HEK293 (cell line): Measurements from ENCODE around the gene IGF1R.

Experiments used
- CTCF ChIA-PET: fragments of 350-600 bp; formaldehyde crosslinking; extraction: SDS; loops from one replicate; lab custom pipeline; 2021; ENCODE audit warnings: antibody characterized with exemption; lab: Yijun Ruan, JAX
- POLR2A ChIA-PET: fragments of 300-600 bp; formaldehyde crosslinking; extraction: SDS; loops from one replicate; lab custom pipeline; 2020; ENCODE audit warnings: antibody characterized with exemption, inconsistent platforms; lab: Yijun Ruan, JAX
- H3K27ac ChIP-seq: fragments of 200-500 bp; sonication (Bioruptor generic); 2 replicates; pipeline ENCODE4 v1.5.1; 2014; ENCODE audit warnings: low read depth, low read length, control low read depth, inconsistent platforms; ENCODE audit errors: extremely low read depth
- H3K36me3 ChIP-seq, 2 experiments: fragments of 200-500 bp in 1 of 2; sonication (Bioruptor generic) in 1 of 2; 1 replicate in 1 of 2; 2 replicates in 1 of 2; pipeline ENCODE4 v1.5.1; 2014 to 2017; ENCODE audit warnings: inconsistent platforms in 2 of 2, low read length in 2 of 2; ENCODE audit not compliant: control insufficient read depth in 2 of 2, insufficient read depth in 1 of 2
- H3K4me1 ChIP-seq: fragments of 200-500 bp; sonication (Bioruptor generic); 2 replicates; pipeline ENCODE4 v1.5.1; 2014; ENCODE audit warnings: mild to moderate bottlenecking, low read length, inconsistent platforms; ENCODE audit not compliant: control insufficient read depth, insufficient read depth
- H3K4me3 ChIP-seq: 2 replicates; pipeline ENCODE4 v1.5.1; 2011; ENCODE audit warnings: low read depth, mild to moderate bottlenecking, control low read depth, low read length, moderate library complexity
- H3K9me3 ChIP-seq: fragments of 200-500 bp; sonication (Bioruptor generic); 2 replicates; pipeline ENCODE4 v1.5.1; 2014; ENCODE audit warnings: low read depth, low read length, inconsistent platforms; ENCODE audit not compliant: control insufficient read depth, insufficient read depth
- HOXA7 ChIP-seq: sonication (generic); formaldehyde crosslinking; IDR thresholded peaks from 2 replicates; pipeline ENCODE4 v1.8.1; 2022; ENCODE audit warnings: missing genetic modification reagents, borderline replicate concordance
- HOXD13 ChIP-seq: sonication (generic); formaldehyde crosslinking; IDR thresholded peaks from 2 replicates; pipeline ENCODE4 v1.8.0; 2022; ENCODE audit warnings: missing genetic modification reagents, borderline replicate concordance
- OVOL3 ChIP-seq: fragments of 450-650 bp; formaldehyde crosslinking; IDR thresholded peaks from 2 replicates; pipeline ENCODE4 v1.5.1; 2016; ENCODE audit warnings: missing biosample characterization, missing genetic modification characterization
- SCRT2 ChIP-seq: fragments of 450-650 bp; formaldehyde crosslinking; IDR thresholded peaks from 2 replicates; pipeline ENCODE4 v1.5.1; 2016; ENCODE audit warnings: missing biosample characterization, missing genetic modification characterization
- TRIM28 ChIP-seq: IDR thresholded peaks from 2 replicates; pipeline ENCODE4 v1.6.1; 2011; ENCODE audit warnings: low read length, control low read depth, borderline replicate concordance
- TSHZ1 ChIP-seq: fragments of 450-650 bp; formaldehyde crosslinking; IDR thresholded peaks from 2 replicates; pipeline ENCODE4 v1.5.1; 2016; ENCODE audit warnings: missing biosample characterization, missing genetic modification characterization, borderline replicate concordance
- ZBTB17 ChIP-seq: fragments of 450-650 bp; formaldehyde crosslinking; IDR thresholded peaks from 2 replicates; pipeline ENCODE4 v1.5.1; 2016; ENCODE audit warnings: missing biosample characterization, missing genetic modification characterization
- ZBTB48 ChIP-seq: fragments of 450-650 bp; formaldehyde crosslinking; IDR thresholded peaks from 2 replicates; pipeline ENCODE4 v1.5.1; 2016; ENCODE audit warnings: missing biosample characterization, missing genetic modification characterization
- ZBTB6 ChIP-seq: fragments of 450-650 bp; formaldehyde crosslinking; IDR thresholded peaks from 2 replicates; pipeline ENCODE4 v1.5.1; 2017; ENCODE audit warnings: missing biosample characterization, missing genetic modification characterization
- ZBTB7A ChIP-seq: fragments of 450-650 bp; formaldehyde crosslinking; IDR thresholded peaks from 2 replicates; pipeline ENCODE4 v1.5.1; 2016; ENCODE audit warnings: low read depth, missing biosample characterization, missing genetic modification characterization
- ZNF121 ChIP-seq: fragments of 450-650 bp; formaldehyde crosslinking; IDR thresholded peaks from 2 replicates; pipeline ENCODE4 v1.5.1; 2016; ENCODE audit warnings: missing biosample characterization, missing genetic modification characterization
- ZNF155 ChIP-seq: fragments of 450-650 bp; formaldehyde crosslinking; IDR thresholded peaks from 2 replicates; pipeline ENCODE4 v1.5.1; 2016; ENCODE audit warnings: missing biosample characterization, missing genetic modification characterization
- ZNF23 ChIP-seq: fragments of 450-650 bp; formaldehyde crosslinking; IDR thresholded peaks from 2 replicates; pipeline ENCODE4 v1.5.1; 2016; ENCODE audit warnings: missing biosample characterization, missing genetic modification characterization, borderline replicate concordance
- ZNF248 ChIP-seq: fragments of 450-650 bp; formaldehyde crosslinking; IDR thresholded peaks from 2 replicates; pipeline ENCODE4 v1.5.1; 2017; ENCODE audit warnings: missing biosample characterization, missing genetic modification characterization
- ZNF280D ChIP-seq: fragments of 450-650 bp; formaldehyde crosslinking; IDR thresholded peaks from 2 replicates; pipeline ENCODE4 v1.5.1; 2016; ENCODE audit warnings: missing biosample characterization, missing genetic modification characterization
- ZNF311 ChIP-seq: fragments of 450-650 bp; formaldehyde crosslinking; IDR thresholded peaks from 2 replicates; pipeline ENCODE4 v1.5.1; 2017; ENCODE audit warnings: missing biosample characterization, missing genetic modification characterization, borderline replicate concordance
- ZNF335 ChIP-seq: fragments of 450-650 bp; formaldehyde crosslinking; conservative IDR thresholded peaks from 2 replicates; pipeline ENCODE4 v1.5.1; 2016; ENCODE audit warnings: missing biosample characterization, missing genetic modification characterization
- ZNF394 ChIP-seq: fragments of 450-650 bp; formaldehyde crosslinking; IDR thresholded peaks from 2 replicates; pipeline ENCODE4 v1.5.1; 2016; ENCODE audit warnings: missing biosample characterization, missing genetic modification characterization, mild to moderate bottlenecking, moderate library complexity, borderline replicate concordance
- ZNF423 ChIP-seq: fragments of 450-650 bp; formaldehyde crosslinking; IDR thresholded peaks from 2 replicates; pipeline ENCODE4 v1.5.1; 2016; ENCODE audit warnings: missing biosample characterization, missing genetic modification characterization
- ZNF501 ChIP-seq: fragments of 450-650 bp; formaldehyde crosslinking; IDR thresholded peaks from 2 replicates; pipeline ENCODE4 v1.5.1; 2016; ENCODE audit warnings: missing biosample characterization, missing genetic modification characterization
- ZNF530 ChIP-seq: fragments of 450-650 bp; formaldehyde crosslinking; IDR thresholded peaks from 2 replicates; pipeline ENCODE4 v1.5.1; 2016; ENCODE audit warnings: low read depth, missing biosample characterization, missing genetic modification characterization
- ZNF621 ChIP-seq: fragments of 450-650 bp; formaldehyde crosslinking; IDR thresholded peaks from 2 replicates; pipeline ENCODE4 v1.5.1; 2017; ENCODE audit warnings: missing biosample characterization, missing genetic modification characterization
- ZNF654 ChIP-seq: fragments of 450-650 bp; formaldehyde crosslinking; IDR thresholded peaks from 2 replicates; pipeline ENCODE4 v1.5.1; 2016; ENCODE audit warnings: low read depth, missing biosample characterization, missing genetic modification characterization
- ZNF677 ChIP-seq: fragments of 450-650 bp; IDR thresholded peaks from 2 replicates; pipeline ENCODE4 v1.5.0; 2018; ENCODE audit warnings: missing biosample characterization, mild to moderate bottlenecking, missing genetic modification characterization, moderate library complexity

IGF1R gene

GRCh38 chr15:98853161-98853560 is 204.8 kb downstream of the IGF1R start (continued):
- TF ChIP-seq ZNF530 (tag by site-specific recombination), result no peak
- TF ChIP-seq ZBTB7A (tag by site-specific recombination), result 0 out of 2 replicates have a peak, but pooled peaks have one; percentile 13
- no peak for TF ChIP-seq HOXA7 (CRISPR knock-in tag)
- 0 out of 2 replicates have a peak, but pooled peaks have one; percentile 42 for TF ChIP-seq TSHZ1 (tag by site-specific recombination)
- TF ChIP-seq ZNF23, result no peak
- TF ChIP-seq ZBTB6, result peak; percentile 70; the same call in 1 of the 2 replicates
- no peak for TF ChIP-seq SCRT2 (tag by site-specific recombination)
- TF ChIP-seq ZNF423 (tag by site-specific recombination), result no peak
- TF ChIP-seq ZNF501 (tag by site-specific recombination), result no peak
- no peak for TF ChIP-seq ZNF677 (tag by site-specific recombination)
- TF ChIP-seq ZBTB17 (tag by site-specific recombination), result 0 out of 2 replicates have a peak, but pooled peaks have one; percentile 38

- Histone ChIP-seq H3K9me3 (no peaks in the 10 kb centered on the region), H3K36me3 (no peaks in the 10 kb centered on the region), H3K4me3 (no peak overlapping the region), H3K4me1 (peaks cover 44% of the 10 kb centered on the region), H3K27ac (no peak overlapping the region)
- ChIA-PET POLR2A (no interaction called here), CTCF (interaction anchor here (0.6 to 3.3 kb wide), 3 partner anchors 52 to 82 kb away, joined by 3 to 22 read pairs (median 7); no protein-coding TSS in a partner anchor)
- no peak for TF ChIP-seq ZNF621 (tag by site-specific recombination)
- no peak for TF ChIP-seq TRIM28
- no peak for TF ChIP-seq ZNF155
- no peak for TF ChIP-seq ZNF248
- no peak for TF ChIP-seq ZNF394 (tag by site-specific recombination)
- TF ChIP-seq ZNF121 (tag by site-specific recombination), result no peak
- TF ChIP-seq ZNF280D (tag by site-specific recombination), result no peak
- TF ChIP-seq ZNF335 (tag by site-specific recombination), result no peak
- TF ChIP-seq OVOL3 (tag by site-specific recombination), result no peak
- TF ChIP-seq ZNF654 (tag by site-specific recombination), result no peak
- no peak for TF ChIP-seq HOXD13 (CRISPR knock-in tag)
- TF ChIP-seq ZNF311 (tag by site-specific recombination), result no peak
- TF ChIP-seq ZBTB48 (tag by site-specific recombination), result no peak
Measured at GRCh38 chr15:98853617-98854420, 205.5 kb downstream of the IGF1R start.
